ENCODE data around the gene MYL7.

GRCh38 chr7:44134943-44135628, 6.0 kb downstream of the MYL7 start:
- TF ChIP-seq EP300 (IDR thresholded peaks at IDR 0.05; ENCODE audit: low read depth) (no peak), CTCF (IDR thresholded peaks at IDR 0.05) (no peak), POLR2A (IDR thresholded peaks at IDR 0.05) (no peak), POLR2AphosphoS5 (IDR thresholded peaks at IDR 0.05) (no peak)
